ENCODE measurements around the gene MYLK4.

Gene MYLK4

DNA sequence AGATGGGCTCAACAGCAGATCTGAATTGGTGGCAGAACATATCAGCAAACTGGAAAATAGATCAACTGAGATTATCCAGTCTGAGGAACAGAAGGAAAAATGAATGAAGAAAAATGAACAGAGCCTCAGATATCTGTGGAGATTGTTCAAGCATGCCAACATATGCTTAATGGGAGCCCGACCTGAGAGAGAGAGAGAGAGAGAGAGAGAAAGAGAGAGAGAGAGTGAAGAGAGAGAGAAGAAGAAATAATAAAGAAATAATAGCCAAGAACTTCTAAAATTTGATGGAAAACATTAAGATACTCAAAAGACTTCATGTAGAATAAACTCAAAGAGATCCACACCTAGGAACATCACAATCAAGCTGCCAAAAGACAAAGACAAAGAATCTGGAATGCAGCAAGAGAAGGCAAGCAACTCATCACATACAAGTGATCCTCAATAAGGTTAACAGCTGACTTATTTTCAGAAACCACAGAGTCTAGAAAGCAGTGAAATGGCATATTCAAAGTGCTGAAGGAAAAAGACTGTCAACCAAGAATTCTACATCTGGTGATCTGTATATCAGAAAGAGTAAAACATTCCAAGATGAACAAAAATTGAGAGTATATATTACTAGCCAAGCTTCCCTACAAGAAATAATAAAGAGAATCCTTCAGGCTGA, 97.2 kb downstream of the MYLK4 start:
- DNase-seq = no peak

DNA sequence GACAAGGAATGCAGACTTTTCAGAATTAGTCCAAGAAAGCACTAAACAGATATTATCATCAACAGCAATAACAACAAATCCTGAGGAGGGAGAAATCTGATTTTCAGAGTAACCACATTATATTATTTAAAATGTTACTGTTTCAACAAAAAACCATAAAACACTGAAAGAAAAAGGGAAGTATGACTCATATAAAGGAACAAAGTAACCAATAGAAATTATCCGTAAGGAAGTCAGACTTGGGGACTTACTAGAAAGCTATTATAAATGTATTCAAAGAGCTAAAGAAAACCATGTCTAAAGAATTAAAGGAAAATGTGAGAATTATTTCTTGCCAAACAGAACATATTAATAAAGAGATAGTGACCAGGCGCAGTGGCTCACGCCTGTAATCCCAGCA, 98.1 kb downstream of the MYLK4 start:
- no peak for DNase-seq

DNA sequence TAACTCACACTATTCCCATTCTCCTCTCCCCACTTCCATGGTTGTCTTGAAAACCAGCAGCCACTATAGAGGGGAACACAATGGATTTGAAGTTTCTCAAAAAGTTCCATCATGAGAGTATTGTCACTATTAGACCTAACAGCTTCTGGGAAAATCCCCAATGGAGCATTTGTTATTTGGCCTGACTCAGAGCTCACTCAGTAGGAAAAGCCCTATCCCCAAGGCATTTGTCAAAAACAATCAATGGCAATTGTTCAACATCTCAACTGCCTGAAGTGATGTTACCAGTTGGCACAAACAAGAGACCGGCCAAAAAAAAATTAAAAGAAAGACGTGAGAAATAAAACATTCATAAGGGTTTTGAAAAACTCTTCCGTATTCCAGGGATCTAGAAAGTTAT, 98.8 kb downstream of the MYLK4 start:
- no peak for DNase-seq

DNA sequence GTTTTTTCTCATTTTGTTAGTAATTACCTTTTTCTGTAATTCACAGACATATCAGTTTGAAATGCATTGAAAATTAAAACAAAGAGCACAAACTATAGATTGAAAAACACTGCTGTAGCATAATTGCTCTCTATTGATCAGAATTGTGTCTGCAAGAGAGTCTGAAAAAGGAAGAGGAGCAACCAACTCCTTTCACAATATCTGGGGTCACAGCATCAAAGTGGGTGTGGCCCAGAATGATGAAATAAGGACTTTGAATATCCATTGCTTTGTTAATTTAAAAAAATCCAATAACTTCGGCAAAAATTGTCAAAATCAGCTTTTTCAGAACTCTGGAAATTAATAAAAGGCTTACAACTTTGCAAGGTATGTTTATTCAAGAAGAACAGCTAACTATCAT, 99.2 kb downstream of the MYLK4 start:
- DNase-seq = no peak

DNA sequence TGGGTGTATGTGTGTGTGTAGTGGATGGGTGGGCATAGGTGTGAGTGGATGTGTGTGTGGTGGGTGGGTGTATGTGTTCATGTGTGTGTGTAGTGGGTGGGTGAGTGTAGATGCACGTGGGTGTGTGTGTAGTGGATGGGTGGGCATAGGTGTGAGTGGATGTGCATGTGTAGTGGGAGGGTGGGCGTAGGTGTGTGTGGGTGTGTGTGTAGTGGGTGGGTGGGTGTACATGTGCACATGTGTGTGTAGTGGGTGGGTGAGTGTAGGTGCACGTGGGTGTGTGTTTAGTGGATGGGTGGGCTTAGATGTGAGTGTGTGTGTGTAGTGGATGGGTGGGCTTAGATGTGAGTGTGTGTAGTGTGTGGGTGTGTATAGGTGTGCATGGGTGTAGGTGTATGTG, 104.4 kb downstream of the MYLK4 start:
- no peak for DNase-seq

DNA sequence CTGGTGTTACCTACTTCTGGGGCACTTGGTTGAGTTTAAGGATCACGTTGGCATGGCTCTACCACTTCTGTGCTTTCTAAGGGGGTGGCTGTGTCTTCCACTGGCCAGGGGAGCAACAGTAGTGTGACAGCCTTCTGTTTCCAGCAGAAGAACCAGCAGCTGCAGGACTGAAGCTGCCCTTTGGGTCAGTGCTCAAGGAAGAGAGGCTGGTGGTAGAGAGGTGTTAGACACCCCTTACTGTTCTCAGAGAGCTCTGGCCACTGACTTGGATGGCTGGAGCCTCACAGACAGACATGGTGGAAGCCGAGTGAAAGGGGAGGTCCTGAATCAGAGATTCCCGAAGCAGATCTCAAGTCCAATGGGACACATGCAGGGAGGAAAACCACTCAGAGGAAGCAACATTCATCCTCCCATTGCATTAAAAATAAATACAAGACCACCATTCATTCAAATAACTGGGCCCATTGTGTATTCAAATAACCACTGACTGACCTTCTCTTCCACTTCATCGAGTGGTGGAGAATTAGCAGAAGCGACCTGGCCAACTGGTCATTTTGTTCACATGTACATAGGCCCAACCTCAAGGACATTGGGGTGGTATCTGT, 106.7 kb downstream of the MYLK4 start:
- no peak for DNase-seq

DNA sequence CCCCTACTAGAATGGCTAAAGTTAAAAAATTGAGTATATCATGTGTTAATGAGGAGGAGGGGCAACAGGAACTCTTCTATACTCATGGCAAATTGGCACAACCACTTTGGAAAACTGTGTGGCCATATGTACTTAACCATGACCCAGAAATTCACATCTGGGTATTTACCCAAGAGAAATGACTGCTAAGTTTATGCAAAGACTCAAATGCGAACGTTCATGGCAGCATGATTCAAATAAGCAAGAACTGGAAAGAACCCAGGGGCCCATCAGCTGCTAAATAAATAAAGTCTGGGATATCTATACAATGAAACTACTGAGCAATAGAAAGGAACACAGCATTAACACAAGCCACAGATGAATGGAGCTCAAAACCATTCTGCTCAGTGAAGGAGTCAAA, 107.6 kb downstream of the MYLK4 start:
- no peak for DNase-seq

DNA sequence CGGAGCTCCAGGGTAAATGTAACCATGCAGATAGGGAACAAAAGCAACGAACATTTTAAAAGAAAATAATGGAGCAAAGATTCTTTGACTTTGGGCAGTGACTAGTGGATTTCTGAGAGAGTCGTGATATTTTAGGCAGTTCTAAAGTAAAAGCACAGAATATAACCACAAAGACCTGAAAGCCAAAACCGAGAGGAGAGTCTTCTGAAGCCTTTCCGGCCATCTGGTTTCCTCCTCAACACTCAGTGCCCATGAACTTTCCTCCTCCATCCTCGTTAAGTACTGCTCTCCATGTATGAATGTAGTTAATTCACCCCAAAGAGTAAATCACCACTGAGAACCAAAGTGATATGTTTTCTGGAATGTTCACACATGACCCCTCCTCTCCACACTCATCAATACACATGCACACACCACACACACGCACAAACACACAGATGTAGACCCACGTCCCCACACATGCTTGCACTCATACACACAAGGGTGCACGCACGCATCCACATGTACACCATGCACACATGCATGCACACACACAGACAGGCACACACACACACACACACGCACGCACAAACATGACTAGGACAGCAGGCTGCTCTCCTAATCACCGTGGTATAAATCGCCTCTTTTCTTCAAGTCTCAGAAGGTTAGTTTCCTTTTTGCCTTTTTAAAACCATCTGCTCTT, 109.5 kb downstream of the MYLK4 start:
- peak; percentile 27 for DNase-seq

DNA sequence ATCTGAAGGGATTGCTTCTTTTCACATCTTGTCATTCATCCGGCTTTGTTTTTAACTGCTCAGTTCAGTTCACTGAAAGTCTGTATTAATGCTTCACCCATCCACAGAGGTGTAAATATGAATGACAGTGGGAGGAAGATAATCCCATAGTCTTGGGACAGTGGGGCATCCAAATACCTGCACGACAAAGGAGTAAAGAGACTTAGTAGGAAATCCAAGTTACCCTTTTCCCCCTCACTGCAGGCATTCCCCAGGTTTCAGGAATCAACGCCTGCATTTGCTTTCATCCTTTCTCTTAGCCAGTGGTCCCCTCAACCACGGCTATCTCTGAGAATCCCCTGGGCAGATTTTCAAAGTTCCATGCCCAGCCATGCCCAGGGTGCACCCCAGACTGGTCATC, 110.2 kb downstream of the MYLK4 start:
- no peak for DNase-seq

DNA sequence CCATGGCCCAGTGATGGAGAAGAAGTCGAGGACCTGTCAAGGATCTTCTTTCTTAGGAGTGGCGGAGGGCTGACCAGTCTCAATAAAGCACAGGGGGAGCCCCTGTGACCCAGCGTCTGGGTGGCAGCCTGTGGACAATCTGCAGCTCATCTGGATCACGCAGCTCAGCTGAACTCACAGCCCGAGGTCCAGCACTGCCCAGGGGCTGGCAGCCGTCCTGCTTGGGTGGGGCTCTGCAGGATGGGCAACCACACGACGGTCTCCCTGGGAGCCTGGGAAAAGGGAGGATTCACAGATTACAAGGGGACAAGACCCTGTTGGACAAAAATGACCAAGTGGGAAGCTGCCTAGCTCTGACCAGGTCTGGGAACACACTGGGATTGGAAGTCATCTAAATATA, 110.8 kb downstream of the MYLK4 start:
- no peak for DNase-seq

DNA sequence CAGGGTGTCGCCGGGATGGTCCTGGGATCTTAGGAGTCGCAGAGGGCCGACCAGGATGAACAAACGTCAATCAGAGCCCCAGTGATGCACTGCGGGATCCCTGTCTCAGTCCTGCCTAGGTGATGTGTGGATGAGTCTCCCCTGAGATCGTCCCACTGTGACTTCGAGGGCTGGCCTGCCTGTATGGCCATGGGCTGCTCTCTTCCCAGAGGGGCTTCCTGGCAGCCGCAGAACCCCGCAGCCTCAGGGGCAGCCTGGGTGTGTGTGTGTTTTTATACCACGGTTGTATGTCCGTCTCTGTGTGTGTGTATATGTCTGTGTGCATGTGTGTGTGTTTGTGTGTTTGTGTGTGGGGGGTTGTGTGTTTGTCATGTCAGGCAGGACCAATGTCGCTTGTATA, 111.6 kb downstream of the MYLK4 start:
- DNase-seq = no peak

DNA sequence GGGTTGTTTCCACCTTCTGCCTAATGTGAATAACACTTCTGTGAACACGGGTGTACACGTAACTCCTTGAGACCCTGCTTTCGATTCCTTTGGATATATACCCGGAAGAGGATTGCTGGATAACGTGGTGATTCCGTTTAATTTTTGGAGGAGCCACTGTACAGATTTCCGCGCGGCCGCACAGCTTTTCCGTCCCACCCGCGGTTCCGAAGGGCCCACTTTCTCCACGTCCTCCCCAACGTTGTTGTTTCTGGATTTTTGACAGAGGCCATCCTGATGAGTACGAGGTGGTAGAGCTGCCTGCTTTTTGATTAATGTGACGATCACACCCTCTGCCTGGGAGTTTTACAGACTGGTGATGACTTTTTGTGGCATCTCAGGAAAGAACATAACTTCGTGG, 114.0 kb downstream of the MYLK4 start:
- DNase-seq = no peak

DNA sequence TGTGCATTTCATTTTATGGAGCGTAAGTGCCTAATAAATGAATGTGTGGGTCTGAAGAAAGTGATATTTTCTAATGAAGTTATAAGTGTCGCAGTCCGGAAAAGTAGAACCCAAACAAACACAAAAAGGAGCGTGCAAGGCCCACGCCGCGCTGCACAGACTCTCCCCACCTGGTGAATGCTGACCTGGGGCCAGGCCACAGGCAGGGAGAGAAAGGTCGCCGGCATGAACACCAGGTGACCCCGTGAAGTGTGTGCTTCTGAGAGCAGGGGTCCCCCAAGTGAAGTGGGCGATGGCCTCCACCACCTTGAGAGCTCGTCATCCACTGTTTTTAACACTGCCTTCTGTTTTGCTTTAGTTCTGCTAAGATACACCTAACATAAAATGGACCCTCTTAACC, 114.8 kb downstream of the MYLK4 start:
- no peak for DNase-seq

DNA sequence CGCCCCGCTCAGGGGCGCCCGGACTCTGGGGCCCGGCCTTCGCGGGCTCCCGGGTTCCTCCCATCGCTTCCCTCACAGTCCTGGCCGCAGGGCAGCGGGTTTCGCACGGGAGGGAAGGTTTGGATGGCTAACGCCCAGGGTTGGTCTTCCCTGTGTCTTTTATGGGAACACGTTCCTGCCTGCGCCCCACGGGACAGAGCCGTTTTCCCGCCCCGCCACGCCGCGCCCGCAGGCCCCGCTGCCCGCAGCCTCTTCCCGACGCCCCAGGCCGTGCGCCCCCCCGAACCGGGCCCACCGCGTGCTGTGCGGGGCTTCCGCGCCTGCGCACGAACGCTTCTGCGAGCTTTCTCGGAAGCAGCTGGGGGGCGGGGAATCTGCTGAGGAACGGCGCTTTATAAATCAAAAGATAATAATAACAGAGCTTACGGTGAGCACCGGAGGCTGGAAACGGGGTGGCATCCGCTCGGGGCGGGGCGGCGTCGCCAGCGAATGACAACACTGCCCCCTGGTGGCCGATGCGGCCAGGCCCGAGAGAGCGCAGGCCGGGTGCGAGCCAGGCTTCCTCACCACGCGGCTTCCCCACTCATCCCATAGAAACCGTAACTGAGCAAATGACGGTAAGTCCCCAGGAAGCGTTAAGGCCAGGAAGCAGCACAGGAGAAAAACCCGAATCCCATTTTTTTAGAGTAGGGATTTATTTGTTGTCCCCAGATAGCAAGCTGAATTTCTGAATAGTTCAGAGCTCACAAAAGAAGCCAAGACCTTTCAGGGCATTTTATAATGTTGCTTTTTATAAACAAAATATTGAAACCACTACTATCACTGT, 116.4 kb downstream of the MYLK4 start:
- peak; percentile 84 for DNase-seq

DNA sequence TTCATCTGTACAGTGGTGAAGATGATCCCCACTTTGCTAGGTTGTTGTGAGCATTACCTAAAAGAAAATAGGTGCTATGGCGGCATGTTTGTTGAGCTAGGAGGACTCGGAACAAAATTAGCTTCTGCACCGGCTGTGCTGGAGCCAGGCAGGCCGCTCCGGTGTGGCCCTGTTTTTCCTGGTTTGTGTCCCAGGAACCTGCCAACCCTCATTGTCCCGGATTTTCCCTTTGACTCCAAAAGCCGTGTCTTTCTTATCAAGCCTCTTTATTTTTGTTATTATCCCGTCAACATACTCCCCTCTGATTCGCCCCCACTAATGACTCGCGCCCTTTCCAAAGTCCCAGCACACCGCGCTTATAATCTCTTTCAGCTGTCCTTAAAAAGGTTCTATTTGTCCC, 117.0 kb downstream of the MYLK4 start:
- DNase-seq = no peak

DNA sequence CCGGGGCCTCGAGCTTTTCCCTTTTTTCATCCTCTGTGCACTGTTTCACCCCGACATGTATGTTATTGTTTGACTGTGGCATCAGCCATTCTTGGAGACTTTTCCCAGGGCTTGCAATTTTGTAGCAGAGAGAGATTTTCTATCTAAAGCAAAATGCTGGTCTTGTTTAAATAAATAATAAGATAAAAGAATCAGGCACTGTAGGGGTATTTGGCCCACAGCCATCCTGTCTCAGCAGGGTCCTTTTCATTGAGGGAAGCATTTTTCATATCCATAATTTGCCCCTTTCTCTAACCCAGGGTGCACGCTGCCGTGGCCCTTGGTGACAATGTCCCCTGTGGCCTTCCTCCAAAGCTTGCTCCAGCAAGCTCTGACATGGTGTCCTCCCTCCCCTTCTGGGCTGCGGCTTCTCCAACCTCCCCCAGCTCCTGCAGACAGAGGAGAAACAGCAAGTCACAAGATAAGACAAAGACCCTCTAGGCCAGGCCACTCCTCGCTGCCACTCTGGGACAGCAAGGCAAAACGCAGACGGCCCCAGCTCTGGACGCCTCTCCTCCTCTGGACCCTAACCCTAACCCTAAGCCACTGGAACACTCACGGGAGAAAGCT, 117.6 kb downstream of the MYLK4 start:
- DNase-seq = no peak

DNA sequence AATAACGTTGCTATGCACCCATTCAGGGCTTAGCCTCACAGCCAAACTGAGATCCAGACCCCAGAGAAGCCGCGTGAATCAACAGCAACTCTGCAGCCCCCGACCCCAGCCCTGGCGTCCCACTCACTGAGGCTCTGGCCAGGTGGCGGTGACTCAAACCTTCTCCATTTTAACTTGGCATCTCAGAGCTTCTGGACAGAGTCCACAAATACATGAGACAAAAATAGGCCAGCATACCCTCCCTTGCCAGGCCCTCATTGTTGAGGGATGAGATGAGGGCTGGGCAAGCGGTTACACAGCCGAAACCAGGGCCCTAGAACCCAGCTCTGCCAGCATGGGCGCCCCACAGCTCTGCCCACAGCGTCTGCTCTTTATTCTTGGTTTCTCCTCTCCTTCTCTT, 118.4 kb downstream of the MYLK4 start:
- DNase-seq = no peak

DNA sequence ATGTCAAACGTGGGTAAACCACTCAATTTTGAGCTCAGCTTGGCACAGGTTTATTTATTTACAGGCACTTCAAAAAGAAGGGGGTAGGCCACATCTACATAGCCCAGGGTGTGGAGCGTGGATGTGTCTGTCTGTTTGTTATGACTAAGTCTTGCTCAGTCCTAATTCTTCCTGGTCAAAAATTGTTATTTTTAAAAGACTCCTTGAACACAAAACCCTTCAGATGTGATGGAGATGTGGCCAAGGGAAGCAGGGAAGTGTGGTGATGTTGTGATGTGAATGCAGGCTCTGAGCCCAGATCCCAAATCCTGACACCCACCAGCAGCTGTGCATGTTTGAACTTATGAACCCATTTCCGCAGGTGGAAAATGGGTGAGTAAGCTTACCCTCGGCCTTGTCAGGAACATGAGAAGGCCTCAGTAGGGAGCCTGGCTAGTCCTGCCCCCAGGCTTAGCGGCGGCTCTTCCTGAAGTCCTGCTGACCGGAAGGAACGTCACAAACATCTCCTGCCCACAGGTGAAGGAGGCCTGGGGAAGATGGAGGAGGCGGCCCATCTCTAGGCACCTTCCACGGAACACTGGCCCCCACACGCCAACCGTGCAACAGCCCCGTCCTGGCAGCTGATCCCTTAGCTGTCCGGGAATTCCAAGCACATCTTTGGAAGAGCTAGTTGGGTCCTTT, 119.7 kb downstream of the MYLK4 start:
- no peak for DNase-seq

DNA sequence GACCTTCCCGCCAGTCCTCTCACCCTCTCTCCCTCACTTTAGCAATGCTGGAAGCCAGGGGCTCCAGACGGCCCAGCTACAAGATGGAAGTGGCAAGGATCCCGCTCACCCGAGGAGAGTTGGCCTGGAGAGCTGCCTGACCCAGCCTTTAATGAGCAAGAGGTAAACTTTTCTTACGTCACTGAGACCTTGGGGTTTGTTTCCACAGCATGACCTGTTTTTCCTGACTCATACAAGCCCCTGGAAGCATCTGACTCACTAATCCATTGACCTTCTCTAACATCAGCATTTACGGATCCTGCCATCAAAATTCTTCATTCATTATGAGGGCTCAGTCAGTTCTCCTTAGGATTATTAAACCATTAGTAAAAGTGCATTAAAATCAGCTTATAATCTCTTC, 120.4 kb downstream of the MYLK4 start:
- DNase-seq = no peak

DNA sequence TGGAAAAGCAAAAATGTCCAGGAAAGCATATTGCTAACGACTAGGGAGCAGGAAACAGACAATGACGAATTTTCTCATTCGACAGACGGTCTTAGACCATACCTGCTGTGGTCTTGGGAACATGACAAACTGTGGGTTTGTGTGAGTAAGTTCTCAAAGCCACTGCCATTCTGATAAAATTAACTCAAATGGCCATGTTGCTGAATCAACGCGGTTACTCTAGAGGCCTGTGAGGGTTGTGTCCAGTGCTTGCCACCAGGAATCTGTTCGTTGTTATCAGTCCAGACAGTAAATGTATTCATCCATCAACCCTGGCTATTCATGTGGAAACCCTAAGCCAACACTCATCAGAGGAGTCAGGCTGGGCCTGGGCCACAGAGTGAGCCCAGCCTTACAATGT, 124.3 kb downstream of the MYLK4 start:
- DNase-seq = no peak

DNA sequence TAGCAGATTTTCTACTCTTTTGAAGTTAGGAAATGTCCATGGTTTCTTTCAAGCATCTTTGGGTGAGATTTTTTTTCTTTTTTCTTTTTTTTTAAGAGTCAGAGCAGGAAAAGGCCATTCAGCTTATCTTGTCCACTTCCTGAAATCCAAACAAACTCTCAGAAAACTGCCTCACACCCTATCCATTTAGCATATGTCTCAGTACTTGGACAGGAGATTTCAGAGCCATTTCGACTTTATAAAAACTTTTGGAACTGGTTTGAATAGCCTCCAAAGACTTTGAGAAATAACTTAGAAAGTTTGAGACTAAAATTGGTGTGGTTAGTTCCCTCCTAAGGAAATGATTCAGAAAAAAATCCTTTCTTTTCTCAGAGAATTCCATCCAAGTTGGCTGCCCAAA, 125.1 kb downstream of the MYLK4 start:
- DNase-seq = no peak

DNA sequence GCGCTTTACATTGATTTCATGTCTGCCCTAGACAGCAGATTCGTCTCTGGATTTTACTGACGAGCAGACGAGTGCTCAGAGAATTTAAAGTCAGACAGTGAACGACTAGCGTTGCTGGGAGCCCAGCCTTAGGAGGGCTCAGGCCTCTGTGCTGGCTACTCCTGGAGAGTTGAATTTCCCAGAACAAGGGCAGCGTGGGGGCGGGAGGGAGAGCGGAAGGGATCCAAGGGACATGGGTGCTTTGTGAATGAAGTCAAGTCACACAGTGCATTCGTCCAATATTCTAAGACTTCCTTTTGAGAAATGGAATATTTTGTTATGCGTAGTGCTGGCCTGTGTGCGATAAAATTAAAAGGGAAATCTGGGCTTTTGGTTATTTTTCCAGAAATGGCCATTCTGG, 126.5 kb downstream of the MYLK4 start:
- no peak for DNase-seq

DNA sequence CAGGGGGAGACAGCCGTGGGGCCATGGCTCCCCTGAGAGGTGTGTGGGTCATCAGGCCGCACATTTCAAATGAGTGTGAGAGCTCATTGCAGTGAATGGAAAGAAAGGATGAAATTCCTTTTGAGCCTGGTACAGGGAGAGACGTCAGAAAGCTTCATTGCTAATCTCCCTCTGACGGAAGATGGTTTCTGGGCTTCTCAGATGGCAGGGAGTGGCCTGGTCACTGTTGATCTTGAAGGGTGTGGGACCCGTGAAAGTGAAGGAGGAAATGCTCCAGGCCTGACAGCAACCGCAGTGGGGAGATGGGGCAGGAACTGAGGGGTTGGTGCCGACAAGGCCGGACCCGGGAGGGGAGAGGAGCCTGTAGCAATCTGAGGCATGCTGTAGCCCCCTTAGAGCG, 127.4 kb downstream of the MYLK4 start:
- DNase-seq = no peak
